8988T (cell line): Measurements from ENCODE around the gene SEC11A.
"Not testable (repeated sequence)": the region's sequence is repeated elsewhere in the genome, so short reads cannot be mapped to it uniquely, and the experiment has no call there.

ENCODE experiments used
- DNase-seq: peaks from one replicate; pipeline ENCODE4 v3.0.0; 2011

The SEC11A gene

GRCh38 chr15:84736375-84736774 is 20.4 kb upstream of the SEC11A start:
- no peak for DNase-seq

DNA sequence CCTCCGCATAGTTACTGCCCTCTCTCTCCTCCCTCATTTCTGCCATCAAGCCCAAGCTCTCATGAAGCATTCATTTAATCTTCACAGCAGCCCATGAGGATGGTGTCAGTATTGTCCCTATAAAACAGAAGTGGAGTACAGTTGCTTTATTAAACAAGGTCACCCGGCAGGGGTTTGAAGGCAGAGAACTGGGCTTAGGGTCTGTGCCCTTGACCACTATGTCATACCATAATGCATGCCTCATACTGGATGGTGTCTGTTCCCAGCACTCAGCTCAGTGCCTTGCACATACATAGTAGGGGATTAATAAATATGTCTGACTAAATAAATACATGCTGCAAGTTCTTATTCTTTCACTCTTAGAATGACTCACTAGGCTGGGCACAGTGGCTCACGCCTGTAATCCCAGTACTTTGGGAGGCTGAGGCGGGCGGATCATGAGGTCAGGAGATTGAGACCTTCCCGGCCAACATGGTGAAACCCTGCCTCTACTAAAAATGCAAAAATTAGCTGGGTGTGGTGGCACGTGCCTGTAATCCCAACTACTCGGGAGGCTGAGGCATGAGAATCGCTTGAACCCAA is 19.6 kb upstream of the SEC11A start:
- DNase-seq, result not testable (repeated sequence)

DNA sequence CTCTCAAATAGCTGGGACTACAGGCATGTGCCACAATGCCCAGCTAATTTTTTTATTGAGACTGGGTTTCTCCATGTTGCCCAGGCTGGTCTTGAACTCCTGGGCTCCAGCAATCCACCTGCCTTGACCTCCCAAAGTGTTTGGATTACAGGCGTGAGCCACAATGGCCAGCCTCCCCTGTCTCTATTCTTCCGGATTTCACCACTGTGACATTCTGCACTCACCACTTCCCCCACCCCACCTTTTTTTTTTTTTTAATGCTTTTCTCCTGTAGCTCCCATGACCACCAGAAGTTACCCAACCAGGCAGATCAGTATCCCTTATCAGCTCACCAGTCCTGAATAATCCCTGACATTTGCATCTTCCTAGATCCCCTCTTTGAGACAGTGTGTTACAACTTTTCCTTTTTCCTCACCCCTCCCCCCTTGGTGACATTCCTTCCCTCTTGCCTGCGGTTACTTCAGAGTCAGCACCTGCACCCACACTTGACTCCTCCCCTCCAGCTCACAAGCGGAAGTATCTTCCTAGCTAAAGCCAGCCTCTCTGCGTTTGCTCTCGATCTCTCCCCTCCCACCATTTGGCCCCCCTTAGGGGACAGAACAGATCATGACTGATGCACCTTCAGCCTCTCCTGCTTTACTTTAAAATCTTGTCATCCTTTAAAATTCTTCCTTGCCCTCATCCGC is 19.0 kb upstream of the SEC11A start:
- DNase-seq, result no peak

DNA sequence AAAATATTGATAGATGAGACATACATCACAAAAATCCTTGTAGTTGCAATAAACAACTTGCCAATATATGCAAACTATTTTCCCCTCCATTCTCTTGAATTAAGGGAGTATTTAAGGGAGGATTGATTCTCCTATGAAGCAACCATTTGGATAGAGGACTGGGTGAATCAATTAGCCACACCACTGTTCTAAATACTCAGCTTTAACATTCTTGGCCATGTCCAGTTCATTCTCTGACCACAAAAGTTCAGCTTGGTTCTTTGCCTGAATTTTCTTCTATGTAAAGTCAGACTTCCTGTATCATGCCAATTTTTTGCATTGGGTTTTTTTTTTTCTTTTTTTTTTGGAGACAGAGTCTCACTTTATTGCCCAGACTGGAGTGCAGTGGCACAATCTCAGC is 15.8 kb upstream of the SEC11A start:
- DNase-seq, result no peak

DNA sequence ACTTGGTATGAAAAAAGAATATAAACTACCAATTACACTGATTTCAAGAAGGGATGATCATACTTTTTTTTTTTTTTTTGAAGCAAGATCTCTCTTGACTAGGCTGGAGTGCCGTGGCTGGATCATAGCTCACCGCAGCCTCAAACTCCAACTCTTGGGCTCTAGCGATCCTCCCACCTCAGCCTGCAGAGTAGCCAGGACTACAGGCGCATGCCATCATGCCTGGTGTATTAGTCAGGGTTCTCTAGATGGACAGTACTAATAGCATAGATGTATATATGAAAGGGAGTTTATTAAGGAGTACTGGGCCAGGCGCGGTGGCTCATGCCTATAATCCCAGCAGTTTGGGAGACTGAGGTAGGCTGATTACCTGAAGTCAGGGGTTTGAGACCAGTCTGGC is 11.5 kb upstream of the SEC11A start:
- DNase-seq, result no peak

DNA sequence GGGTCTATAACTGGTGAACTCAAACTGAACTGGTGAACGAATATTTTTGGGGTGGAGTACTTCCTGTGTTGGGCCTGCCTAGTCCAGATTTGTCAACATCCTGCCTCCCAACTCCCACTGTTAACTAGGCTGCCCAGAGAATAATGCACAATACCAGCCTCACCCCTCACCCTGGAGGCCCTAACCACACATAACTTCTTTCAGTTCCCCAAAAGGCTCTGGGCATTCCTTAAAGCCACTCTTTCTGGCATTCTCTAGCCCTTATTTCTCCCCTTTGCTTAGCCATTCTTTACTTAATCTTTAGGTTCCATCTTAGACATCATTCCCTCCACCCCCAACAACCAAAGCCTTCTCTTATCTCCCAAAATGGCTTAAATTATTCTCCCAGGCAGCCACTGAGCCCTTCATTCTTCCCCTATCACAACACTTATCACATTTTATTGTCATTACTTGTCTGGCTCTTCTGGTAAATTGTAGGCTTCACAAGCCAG is 9.1 kb upstream of the SEC11A start:
- DNase-seq, result no peak

DNA sequence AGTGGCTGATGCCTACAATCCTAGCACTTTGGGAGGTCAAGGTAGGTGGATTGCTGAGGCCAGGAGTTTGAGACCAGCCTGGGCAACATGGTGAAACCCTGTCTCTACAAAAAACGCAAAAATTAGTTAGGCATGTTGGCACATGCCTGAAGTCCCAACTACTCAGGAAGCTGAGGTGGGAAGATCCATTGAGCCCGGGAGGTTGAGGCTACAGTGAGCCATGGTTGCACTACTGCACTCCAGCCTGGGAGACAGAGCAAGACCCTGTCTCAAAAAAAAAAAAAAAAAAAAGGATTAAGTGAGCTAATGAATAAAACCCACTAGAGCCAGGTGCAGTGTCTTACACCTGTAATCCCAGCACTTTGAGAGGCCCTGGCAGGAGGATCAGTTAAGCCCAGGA is 6.7 kb upstream of the SEC11A start:
- no peak for DNase-seq

GRCh38 chr15:84721371-84721770 is 5.4 kb upstream of the SEC11A start:
- no peak for DNase-seq

DNA sequence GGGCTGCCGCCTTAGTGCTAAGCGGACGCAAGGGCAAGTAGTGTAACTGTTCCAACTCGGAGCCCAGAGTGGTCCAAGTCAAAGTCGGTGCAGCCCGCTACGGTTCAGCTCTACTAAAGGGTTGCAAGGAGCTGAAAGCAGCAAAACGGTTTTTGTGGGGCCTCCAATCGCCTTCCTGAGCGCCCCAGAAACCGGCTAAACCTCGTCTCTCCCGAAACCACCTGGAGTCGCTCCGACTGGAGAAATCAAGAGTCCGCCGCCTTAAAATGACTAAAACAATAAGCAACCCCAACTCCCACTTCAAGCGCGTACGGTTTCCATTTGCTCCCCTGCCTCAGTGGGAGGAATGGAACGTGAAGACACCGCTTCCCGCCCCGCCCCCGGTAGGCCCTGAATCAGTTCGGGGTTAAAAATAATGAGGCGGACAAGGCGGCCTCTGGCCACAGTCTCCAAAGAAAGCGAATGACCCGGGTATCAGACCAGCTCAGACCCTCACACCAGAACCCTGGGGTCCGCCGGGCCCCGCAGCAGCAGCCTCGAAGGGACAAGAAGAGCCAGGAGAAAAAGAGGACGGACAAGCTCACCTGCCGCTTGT is 401 bp downstream of the SEC11A start:
- no peak for DNase-seq

GRCh38 chr15:84714821-84715220 is 1.1 kb downstream of the SEC11A start:
- DNase-seq, result no peak

GRCh38 chr15:84714372-84714771 is 1.6 kb downstream of the SEC11A start:
- DNase-seq, result no peak

DNA sequence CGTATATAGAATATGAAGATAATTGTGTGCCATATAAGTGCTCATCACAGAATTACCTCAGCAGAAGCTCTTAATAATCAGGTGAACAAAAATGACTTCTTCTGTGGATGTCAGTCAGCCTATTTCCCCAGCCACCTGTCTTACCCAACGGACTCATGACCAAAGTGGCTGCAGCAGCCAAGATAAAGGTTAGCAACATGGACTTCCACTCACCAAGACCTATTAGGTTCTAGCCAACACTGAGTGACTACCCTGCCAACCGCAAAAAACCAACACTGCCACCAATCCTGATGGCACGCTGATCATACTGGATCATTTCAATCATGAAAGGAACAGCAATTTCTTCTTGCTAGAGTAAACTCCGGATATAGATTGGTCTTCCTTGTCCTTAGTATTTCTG is 12.1 kb downstream of the SEC11A start:
- DNase-seq, result no peak

GRCh38 chr15:84702961-84703482 is 12.9 kb downstream of the SEC11A start:
- DNase-seq, result no peak

DNA sequence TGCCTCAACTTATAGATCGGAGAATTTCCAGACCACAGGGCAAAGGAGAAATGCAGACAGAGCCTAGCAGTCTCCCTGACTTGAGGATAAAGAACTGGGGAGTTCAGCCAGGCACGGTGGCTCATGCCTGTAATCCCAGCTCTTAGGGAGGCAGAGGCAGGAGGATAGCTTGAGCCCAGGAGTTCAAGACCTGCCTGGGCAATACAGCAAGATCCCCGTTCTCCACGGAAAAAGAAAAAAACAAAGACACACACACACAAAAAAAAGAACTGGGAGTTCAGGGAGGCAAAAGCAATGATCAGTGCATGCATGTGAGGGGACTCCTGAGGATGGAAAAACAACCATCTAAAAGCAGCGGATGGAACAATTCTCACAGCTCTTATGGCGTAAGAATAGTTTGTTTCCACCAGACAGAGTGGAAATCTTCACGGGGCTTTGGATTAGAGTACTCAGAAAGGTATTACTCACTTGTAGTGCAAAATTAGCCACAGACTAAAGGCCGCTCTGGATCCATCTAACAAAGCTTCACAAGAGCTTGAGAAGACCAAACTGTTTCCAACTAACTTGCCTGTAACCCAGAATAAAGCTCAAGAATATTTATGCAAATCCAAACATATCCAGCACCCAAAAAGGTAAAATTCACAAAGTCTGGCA is 16.3 kb downstream of the SEC11A start:
- DNase-seq, result no peak

GRCh38 chr15:84697236-84697990 is 18.5 kb downstream of the SEC11A start:
- no peak for DNase-seq

DNA sequence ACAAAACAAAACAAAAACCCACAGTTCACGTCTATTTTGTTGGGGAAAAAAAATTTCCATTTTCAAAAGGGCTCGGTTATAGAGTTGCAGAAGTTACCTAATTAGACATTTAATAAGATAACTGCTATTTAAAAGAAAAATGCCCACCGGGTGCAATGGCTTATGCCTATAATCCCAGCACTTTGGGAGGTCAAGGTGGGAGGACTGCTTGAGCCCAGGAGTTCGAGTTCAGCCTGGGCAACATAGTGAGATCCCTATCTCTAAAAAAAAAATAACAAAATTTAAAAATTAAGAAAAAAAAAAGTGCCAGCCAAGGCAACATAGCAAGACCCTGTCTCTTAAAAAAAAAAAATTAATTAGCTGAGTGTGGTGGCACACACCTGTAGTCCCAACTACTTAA is 19.2 kb downstream of the SEC11A start:
- DNase-seq, result no peak

DNA sequence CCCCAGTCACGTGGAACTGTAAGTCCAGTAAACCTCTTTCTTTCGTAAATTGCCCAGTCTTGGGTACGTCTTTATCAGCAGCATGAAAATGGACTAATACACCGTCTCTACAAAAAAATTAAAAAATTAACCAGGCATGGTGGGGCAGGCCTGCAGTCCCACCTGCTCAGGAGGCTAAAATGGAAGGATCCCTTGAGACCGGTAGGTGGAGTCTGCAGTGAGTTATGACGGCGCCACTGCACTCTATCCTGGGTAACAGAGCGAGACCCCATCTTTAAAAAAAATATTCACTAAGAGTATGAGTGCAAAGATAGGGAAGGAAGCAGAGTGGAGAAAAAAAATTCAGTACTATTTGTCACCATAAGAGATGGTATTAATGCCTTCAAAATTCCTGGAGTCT is 25.6 kb downstream of the SEC11A start:
- no peak for DNase-seq

- DNase-seq, result no peak
These were observed 26.1 kb downstream of the SEC11A start for GRCh38 chr15:84689858-84690257.

DNA sequence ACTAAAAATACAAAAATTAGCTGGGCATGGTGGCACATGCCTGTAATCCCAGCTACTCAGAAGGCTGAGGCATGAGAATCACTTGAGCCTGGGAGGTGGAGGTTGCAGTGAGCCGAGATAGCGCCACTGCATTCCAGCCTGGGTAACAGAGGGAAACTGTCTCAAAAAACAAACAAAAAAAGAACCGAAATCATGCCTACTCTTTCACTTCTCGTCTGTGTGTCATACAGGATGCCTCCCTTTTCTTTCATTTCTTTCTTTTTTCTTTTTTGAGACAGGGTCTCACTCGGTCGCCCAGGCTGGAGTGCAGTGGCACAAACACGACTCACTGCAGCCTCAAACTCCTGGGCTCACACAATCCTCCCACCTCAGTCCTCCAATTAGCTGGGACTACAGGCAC is 29.5 kb downstream of the SEC11A start:
- not testable (repeated sequence) for DNase-seq

DNA sequence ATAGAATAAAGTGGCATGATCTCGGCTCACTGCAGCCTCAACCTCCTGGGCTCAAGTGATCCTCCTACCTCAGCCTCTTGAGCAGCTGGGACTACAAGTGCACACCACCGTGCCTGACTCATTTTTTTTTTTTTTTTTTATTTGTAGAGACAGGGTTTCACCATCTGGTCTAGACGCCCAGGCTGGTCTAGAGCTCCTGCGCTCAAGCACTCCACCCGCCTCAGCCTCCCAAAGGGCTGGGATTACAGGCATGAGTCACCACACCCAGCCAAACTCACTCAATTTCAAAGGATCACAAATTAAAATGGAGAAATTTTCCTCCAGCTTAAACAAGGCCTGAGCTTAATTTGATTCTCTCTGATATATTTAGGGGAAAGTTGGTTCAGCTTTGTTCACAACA is 30.6 kb downstream of the SEC11A start:
- no peak for DNase-seq

GRCh38 chr15:84684092-84684491 is 31.8 kb downstream of the SEC11A start:
- no peak for DNase-seq

- no peak for DNase-seq
These were observed 34.1 kb downstream of the SEC11A start for GRCh38 chr15:84681831-84682230.

DNA sequence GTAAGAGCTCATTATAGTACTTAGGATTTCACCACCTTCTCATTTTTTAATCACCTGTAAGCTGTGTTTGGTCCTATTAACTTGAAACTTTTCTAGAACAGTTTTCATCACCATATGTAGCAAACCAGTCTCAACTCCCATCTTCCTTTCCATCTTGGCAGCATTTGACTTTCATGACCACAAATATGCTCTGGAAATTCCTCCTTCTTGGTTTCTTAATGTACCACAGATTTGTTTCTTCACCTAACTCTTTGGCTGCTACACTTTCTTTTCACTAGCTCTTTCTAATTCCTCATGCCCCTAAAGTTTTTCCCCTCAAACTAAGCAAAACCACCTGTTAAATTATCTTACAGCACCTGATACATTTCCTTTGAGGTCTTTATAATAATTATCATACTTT is 44.7 kb downstream of the SEC11A start:
- DNase-seq, result no peak
